ENCODE results near the gene MYO18B. TPM values are rescaled to one million over a fixed set of nuclear protein-coding genes. Genes with fewer than 3 reads are reported as not detected.

MYO18B gene
- total and polyA plus RNA-seq, 2 of the 4 experiments (the other 2 are of a cell fraction), result under 0.01 TPM; not detected in 1

- intact Hi-C loops (cut with micrococcal nuclease) (no loop called here), in situ Hi-C loops (cut with MboI; ENCODE audit: low sequenced_read_pairs) (no loop called here), dilution Hi-C loops (cut with HindIII; ENCODE audit: low sequenced_read_pairs, unreplicated experiment) (no loop called here)
- Histone ChIP-seq H3K56ac (ENCODE audit: extremely low read depth, insufficient read depth, low read length) (no peak overlapping the region), H2AK9ac (replicated peaks; ENCODE audit: low read depth, low read length, poor library complexity) (no peak overlapping the region), H3K27me3 (ENCODE audit: control insufficient read depth, insufficient read depth, low read length) (no peaks in the 10 kb centered on the region), H4K91ac (ENCODE audit: insufficient read depth, low read depth, low read length) (no peak overlapping the region), H3K23ac (ENCODE audit: low read depth, low read length) (no peak overlapping the region), H3K36me3 (ENCODE audit: control insufficient read depth, insufficient read depth, low read length) (no peaks in the 10 kb centered on the region), H3K4me1 (ENCODE audit: control insufficient read depth, insufficient read depth, low read length) (no peaks in the 10 kb centered on the region), H3K9ac (ENCODE audit: low read depth, low read length) (no peak overlapping the region), H3K27ac (ENCODE audit: insufficient read depth, low read length) (no peak overlapping the region), H2BK20ac (ENCODE audit: low read depth, low read length) (no peak overlapping the region), H4K20me1 (ENCODE audit: insufficient read depth, low read length) (no peaks in the 10 kb centered on the region), H3K4ac (ENCODE audit: low read depth, low read length) (no peak overlapping the region), H2AK5ac (ENCODE audit: low read depth, low read length) (no peak overlapping the region), H3K14ac (replicated peaks; ENCODE audit: low read depth, low read length) (no peak overlapping the region), H2AFZ (replicated peaks; ENCODE audit: low read length, poor library complexity) (no peak overlapping the region), H4K8ac (ENCODE audit: low read depth in 2 of 2, low read length in 2 of 2) (no peak overlapping the region), H3K9me3 (ENCODE audit: control insufficient read depth, insufficient read depth, low read length) (peaks cover 4% of the 10 kb centered on the region; the same call in 1 of the 2 replicates), H3K4me2 (ENCODE audit: low read depth, low read length) (no peak overlapping the region), H2BK15ac (ENCODE audit: low read depth, low read length) (no peak overlapping the region), H3K79me1 (ENCODE audit: low read depth in 1 of 2, low read length in 2 of 2) (no peaks in the 10 kb centered on the region), H2BK5ac (ENCODE audit: low read depth, low read length, poor library complexity, severe bottlenecking) (no peak overlapping the region), H3K4me3 (ENCODE audit: insufficient read depth, low read depth, low read length) (no peak overlapping the region), H2BK120ac (ENCODE audit: low read depth, low read length) (no peak overlapping the region), H3K9me1 (ENCODE audit: insufficient read depth, low read length) (no peaks in the 10 kb centered on the region), H3K18ac (ENCODE audit: low read depth, low read length) (no peak overlapping the region), H4K5ac (ENCODE audit: low read depth, low read length) (no peak overlapping the region)
- BruUV-seq (replicated peaks), result no TSS peak
- WGBS, 2 experiments (ENCODE audit: extremely low coverage in 2 of 2, insufficient read length in 1 of 2), result 60% methylated on average over 1 of the region's 2 CpGs; no CpG with 5 or more reads in 1 of the 2 experiments
- TF ChIP-seq USF2 (IDR thresholded peaks at IDR 0.05; ENCODE audit: low read depth, low read length) (no peak), RCOR1 (IDR thresholded peaks at IDR 0.05; ENCODE audit: insufficient replicate concordance, low read length) (no peak), MAZ (IDR thresholded peaks at IDR 0.05; ENCODE audit: borderline replicate concordance, low read depth, low read length) (no peak), NFE2L2 (IDR thresholded peaks at IDR 0.05; ENCODE audit: low read depth, low read length) (no peak), MXI1 (IDR thresholded peaks at IDR 0.05; ENCODE audit: borderline replicate concordance, low read depth, low read length) (no peak), ELK1 (IDR thresholded peaks at IDR 0.05; ENCODE audit: borderline replicate concordance, low read depth, low read length) (no peak), SMC3 (IDR thresholded peaks at IDR 0.05; ENCODE audit: low read depth, low read length) (no peak), CEBPB (IDR thresholded peaks at IDR 0.05; ENCODE audit: low read depth, low read length) (no peak), CHD1 (IDR thresholded peaks at IDR 0.05; ENCODE audit: low read depth, low read length) (no peak), MAFK (IDR thresholded peaks at IDR 0.05; ENCODE audit: low read depth, low read length) (no peak), RFX5 (IDR thresholded peaks at IDR 0.05; ENCODE audit: low read depth, low read length) (no peak), RAD21 (IDR thresholded peaks at IDR 0.05; ENCODE audit: low read length) (no peak)
- CTCF ChIA-PET, result no interaction called here
- DNase-seq (no peak), ATAC-seq (ENCODE audit: low read depth) (no peak)
- POLR2A ChIA-PET (ENCODE audit: unreplicated experiment), result no interaction called here
Observed at GRCh38 chr22:25908755-25909154, 166.8 kb downstream of the MYO18B start.
